LHCN-M2 (cell line): ENCODE data around the gene LAG3. TPM values are rescaled to one million over a fixed set of nuclear protein-coding genes. Genes with fewer than 3 reads are reported as not detected.

Experiments used
- DNase-seq: peaks from one replicate; pipeline ENCODE4 v3.0.0-alpha.2; 2012; ENCODE audit warnings: low read depth
- total RNA-seq: library from RNA; depleted of rRNA; stranded (reverse); fragments of >200 nt; gene quantifications from 2 replicates; pipeline ENCODE4 v1.2.3, GENCODE V29; 2014

LAG3 gene
- total RNA-seq, 1 experiment from 2014 or later, result 0.23 TPM

DNA sequence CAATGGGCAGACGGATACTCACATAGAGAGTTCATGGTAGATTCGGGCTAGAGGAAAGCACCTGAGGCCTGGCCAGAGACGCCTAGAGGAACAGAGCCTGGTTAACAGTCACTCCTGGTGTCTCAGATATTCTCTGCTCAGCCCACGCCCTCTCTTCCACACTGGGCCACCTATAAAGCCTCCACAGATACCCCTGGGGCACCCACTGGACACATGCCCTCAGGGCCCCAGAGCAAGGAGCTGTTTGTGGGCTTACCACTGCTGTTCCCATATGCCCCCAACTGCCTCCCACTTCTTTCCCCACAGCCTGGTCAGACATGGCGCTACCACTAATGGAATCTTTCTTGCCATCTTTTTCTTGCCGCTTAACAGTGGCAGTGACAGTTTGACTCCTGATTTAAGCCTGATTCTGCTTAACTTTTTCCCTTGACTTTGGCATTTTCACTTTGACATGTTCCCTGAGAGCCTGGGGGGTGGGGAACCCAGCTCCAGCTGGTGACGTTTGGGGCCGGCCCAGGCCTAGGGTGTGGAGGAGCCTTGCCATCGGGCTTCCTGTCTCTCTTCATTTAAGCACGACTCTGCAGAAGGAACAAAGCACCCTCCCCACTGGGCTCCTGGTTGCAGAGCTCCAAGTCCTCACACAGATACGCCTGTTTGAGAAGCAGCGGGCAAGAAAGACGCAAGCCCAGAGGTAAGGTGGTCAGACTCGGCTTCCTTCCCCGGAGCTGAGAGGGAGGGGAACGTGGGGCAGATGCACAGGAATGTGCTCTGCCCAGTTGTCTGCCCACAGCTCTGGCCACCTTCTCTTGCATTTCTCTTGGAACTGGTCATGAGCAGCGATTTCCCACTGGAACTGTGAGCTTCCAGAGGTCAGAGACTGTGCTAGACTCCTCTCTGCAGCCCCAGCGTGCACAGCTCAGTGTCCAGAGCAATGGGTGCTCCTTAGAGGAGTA is 16.9 kb downstream of the LAG3 start, which contains the start of gene CD4:
Gene CD4, plus strand, starts transcription at position 557 of the 953 bp plus-strand sequence. CDS start 10,611 bp downstream, outside the sequence.
- DNase-seq, result no peak

DNA sequence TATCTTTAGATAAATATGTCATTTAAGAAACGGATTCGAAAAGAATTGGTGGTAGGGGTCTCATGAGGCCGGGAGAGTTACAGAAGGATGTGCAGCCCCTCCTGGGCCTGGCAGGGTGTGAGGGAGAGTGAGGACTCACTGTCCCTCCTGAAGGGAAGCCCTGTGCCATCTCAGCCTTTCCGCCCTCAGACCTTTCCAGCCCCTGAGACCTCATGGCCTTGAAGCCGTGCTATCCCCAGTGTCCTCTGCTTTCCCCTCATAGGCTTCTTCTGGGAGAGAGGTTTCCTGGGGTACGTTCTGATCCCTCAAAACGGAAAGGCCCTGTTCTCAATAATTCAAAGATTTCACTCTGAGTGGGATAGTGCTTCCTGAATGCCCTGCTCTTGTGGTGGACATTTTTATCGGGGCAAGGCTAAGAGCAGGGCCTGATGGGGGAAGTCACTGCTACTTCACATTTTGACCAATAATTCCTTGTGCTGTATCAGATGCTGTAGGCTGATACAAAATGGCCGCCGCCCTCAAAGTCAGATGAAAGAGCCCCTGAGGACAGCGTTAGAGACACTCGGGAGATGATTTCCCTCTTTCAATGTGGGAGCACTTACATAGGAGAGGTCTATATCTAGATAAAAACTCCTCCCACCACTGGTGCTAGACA is 18.3 kb downstream of the LAG3 start:
- no peak for DNase-seq

DNA sequence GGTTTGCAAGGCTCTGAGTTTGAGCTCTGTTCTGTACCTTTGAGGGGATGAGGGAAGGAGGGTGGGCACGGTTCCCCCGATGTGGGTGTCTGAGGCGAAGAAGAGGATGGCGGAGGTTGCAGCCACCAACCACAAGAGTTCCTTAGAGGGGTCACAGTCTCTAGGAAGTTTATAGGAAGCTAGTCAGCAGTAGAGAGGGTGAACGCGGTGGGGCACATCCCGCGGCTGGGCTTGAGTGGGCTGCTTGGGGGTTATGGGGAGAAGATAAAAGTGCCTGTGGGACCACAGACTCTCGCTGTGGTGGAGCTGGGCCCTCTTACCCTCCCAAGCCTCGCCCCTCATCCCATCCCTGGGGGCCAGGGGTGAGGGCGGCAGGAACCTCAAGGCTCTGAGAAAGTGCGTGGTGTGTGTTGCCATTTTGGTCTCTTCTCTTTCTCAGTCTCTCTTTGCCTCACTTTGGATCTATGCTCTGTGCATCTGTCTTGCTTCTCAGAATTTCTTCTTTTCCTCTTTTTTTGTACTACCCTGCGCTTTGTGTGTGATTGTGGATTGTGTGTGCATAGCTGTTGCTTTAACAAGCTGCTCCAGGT is 19.7 kb downstream of the LAG3 start:
- no peak for DNase-seq

DNA sequence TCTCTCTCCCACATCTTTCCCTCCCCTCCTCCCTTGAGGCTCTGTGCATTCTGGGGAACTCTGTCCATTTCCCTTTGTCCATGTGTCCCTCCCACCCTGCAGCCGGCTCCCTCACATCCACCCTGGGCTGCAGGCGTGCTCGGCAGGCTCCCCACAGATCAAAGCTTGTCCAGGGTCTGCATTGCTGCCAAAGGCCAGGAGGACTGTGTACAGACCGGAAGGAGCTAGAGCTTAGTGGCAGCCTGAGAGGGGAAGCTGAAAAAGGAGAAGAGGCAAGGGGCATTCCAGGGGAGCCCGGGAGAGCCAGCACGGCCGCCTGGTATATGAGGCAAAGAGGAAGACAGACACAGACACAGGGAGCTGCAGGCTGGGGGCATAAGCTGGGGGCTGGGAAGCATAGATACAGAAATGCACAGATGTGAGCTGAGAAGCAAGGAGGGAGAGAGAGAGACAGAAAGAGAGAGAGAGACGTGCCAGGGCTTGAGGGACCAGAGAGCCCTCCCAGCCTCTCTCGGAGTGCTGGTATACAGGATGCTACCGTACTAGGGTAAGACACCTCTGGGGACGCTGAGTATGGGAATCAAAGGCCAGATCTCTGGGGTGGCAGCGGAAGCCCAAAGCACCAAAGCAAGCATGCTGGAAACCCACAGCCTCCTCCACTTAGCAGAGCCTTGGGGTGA is 20.3 kb downstream of the LAG3 start:
- no peak for DNase-seq

DNA sequence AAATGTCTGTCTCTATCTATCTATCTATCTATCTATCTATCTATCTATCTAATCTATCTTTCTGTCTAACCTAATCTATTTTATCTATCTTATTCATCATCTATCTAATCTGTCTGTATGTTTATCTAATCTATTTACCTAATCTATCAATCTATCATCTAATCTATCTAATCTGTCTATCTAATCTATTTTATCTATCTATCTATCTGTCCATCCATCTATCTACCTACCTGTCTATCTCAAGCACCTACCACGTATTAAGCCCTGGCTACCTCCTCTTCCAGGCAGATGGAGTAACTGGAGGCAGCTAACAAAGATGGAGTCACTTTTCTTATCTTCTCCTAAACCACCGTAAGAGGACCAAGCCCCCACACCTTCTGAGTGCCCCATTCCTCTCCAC is 22.8 kb downstream of the LAG3 start:
- DNase-seq, result no peak

DNA sequence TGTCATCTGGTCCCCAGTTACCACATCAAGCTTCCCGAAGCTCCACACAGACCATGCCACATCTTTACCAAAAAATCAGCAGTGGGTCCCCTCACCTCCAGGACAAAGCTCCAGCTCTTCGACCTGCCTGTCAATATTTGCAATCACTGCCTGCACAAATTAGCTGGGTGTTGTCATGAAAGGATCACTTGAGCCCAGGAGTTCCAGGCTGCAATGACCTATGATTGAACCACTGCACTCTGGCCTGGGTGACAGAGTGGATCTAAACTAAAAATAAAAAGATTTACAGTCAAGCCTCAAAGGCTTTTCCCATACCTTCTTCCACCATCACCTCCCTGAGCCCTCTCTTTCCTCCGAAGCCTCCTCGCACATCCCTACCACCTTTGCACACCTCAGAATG is 24.3 kb downstream of the LAG3 start:
- DNase-seq, result no peak

DNA sequence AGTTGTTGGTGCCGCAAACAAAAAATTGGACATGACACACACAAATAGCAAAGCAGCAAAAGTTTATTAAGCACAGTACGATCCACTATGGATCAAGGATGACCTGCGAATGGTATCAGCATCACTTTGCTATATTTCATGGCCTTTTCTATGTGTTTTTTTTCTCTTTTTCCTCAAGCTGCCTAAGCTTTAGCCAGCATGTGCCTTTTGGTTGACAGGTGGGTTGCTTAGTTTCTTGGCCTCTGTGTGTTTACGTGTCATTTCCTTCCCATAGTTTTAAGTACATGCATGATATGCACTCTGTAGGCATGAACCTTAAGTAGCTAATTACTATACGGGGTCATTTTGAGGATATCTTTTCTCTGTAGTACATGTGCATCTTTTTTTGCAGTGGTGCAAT is 26.8 kb downstream of the LAG3 start:
- DNase-seq, result no peak

DNA sequence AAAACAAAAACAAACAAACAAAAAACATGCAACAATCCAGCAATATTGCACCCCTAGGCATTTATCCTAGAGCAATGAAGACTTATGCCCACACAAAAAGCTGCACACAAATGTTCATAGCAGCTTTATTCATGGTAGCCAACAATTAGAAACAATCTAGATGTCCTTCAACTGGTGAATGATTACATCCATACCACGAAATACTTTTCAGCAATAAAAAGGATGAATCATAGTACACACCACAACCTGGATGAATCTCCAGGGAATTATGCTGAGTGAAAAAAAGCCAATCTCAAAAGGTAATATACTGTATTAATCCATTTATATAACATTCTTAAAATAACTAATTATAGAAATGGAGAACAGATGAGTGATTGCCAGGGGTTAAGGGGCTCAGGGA is 34.9 kb downstream of the LAG3 start:
- DNase-seq, result no peak

DNA sequence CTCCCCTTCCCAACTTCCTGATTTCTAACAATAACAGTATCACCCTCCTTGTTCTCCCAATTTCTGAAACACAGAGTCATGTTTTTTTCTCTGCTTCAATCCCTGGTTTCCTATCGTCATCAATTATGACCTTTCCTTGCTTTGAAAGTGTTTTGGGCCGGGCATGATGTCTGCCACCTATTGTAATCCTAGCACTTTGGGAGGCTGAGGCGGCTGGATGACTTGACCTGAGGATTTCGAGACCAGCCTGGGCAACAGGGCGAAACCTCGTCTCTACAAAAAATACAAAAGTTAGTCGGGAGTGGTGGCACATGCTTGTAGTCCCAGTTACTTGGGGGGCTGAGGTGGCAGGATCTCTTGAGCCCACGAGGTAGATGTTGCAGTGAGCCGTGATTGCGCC is 36.7 kb downstream of the LAG3 start:
- DNase-seq, result no peak

DNA sequence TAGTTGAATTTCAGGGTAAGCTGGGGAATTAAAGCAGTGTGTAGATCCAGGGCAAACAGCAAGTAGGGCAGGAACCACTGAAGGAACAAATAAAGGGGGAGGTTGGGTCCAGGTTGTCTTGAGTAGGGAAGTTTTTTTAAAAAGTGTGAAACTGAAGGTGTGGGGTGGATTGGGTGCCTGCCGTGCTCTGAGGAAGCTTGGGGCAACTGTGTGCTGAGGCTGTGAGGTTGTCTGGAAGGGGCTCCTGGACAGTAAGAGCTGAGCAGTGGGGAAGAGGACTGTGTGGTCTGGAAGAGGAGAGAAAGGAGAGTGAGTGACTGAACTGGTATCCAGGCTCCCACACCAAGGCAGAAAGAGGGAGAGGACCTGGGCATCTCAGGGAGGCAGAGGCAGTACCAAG is 38.4 kb downstream of the LAG3 start:
- no peak for DNase-seq

DNA sequence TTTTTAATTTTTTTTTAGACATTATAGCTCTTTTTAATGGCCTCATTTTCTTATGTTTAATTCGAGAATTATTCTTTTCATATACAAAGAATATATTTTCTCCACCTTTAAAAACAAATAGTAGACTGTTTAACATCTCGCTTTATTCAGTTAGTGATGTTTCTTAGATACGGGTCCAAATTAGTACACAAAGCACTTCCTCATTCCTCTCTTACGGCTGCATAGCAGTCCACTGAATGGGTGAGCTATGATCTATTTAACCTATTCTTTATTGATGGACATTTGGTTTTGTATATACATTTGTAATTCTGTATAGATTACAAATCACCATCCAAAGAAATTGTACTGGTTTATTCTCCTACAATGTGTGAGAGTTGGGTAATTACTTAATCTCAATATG is 41.0 kb downstream of the LAG3 start:
- no peak for DNase-seq

DNA sequence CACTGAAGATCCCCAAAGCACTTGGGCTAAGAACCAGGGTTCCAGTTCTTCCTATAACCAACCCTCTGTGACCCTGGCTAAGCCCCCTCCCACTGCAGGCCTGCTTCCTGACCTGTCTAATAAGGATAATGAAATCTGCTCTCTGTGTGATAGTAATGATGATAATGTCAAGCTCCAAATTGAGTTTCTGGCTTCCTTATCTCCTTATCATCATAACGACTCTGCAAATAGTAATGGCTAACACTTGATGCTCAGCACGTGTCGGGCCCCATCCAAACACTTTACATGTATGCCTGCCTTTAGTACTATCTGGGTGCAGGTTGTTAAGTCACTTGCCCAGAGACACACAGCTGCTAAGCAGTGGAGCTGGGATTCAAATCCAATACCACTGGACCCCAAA is 44.3 kb downstream of the LAG3 start:
- DNase-seq, result no peak

DNA sequence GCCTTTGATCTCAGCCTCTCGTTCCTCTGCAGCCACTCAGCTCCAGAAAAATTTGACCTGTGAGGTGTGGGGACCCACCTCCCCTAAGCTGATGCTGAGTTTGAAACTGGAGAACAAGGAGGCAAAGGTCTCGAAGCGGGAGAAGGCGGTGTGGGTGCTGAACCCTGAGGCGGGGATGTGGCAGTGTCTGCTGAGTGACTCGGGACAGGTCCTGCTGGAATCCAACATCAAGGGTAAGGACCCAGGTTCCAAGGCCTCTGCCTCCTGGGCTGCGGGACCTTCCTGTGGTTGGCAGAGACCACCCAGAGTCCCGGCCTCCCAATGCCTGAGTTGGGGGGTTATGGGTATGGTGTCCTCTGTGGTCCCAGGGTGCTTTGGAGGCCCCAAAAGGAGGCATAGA is 44.8 kb downstream of the LAG3 start:
- DNase-seq, result no peak

DNA sequence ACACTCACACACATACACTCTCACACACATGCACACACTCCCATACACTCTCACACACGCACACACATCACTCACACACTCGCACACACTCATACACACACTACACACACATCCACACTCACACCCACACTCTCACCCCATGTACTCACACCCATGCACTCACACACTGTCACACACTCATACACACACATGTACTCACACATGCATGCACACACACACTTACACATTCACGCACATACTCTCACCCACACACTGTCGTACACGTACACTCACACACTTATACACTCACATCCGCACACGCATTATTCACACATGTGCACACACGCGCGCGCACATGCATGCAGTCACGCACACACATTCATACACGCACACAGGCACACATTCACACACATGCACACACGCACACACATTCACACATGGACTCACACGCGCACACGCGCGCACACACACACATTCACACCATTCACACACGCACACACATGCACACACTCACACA is 45.4 kb downstream of the LAG3 start:
- no peak for DNase-seq

DNA sequence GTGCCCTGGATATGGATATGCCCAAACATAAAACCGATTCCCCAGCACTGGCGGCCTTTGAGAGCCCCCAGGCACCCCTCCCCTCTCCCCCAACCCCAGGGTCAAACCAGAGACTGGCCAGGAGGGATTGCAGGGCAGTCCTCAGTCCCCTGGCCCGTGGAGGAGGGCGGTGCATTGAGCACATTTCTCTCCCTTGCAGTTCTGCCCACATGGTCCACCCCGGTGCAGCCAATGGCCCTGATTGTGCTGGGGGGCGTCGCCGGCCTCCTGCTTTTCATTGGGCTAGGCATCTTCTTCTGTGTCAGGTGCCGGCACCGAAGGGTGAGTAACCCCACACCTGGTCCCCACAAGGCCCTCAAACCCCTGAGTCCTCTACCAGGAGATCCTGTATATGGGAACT is 45.9 kb downstream of the LAG3 start:
- DNase-seq, result no peak

DNA sequence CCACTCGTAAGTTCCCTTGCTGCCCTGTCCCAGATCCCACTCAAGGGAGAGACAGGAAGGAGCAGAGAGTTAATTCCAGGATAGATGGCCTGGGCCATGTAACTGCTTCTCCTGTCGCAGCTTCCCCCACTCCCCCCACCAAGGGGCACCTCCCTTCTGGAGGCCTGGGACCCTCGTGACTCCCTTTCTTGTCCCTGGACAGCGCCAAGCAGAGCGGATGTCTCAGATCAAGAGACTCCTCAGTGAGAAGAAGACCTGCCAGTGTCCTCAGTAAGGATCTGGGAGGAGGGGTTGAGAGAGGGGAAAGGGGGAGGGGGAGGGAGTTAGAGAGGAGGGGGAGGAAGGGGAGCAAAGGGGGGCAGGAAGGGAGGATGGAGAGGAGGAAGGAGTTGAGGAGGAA is 46.3 kb downstream of the LAG3 start:
- DNase-seq, result no peak

DNA sequence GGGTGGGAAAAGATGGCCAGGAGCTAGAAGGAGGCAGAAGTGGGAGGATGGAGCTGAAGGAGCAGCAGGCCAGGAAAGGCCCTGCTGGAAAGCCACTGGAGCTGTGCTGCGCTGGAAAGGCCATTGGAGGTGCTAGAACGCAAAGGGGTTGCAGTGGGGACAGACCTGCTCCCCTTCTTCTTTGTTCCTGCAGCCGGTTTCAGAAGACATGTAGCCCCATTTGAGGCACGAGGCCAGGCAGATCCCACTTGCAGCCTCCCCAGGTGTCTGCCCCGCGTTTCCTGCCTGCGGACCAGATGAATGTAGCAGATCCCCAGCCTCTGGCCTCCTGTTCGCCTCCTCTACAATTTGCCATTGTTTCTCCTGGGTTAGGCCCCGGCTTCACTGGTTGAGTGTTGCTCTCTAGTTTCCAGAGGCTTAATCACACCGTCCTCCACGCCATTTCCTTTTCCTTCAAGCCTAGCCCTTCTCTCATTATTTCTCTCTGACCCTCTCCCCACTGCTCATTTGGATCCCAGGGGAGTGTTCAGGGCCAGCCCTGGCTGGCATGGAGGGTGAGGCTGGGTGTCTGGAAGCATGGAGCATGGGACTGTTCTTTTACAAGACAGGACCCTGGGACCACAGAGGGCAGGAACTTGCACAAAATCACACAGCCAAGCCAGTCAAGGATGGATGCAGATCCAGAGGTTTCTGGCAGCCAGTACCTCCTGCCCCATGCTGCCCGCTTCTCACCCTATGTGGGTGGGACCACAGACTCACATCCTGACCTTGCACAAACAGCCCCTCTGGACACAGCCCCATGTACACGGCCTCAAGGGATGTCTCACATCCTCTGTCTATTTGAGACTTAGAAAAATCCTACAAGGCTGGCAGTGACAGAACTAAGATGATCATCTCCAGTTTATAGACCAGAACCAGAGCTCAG is 47.0 kb downstream of the LAG3 start:
- no peak for DNase-seq

DNA sequence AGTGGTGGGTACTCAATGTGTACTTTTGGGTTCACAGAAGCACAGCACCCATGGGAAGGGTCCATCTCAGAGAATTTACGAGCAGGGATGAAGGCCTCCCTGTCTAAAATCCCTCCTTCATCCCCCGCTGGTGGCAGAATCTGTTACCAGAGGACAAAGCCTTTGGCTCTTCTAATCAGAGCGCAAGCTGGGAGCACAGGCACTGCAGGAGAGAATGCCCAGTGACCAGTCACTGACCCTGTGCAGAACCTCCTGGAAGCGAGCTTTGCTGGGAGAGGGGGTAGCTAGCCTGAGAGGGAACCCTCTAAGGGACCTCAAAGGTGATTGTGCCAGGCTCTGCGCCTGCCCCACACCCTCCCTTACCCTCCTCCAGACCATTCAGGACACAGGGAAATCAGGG is 47.8 kb downstream of the LAG3 start:
- DNase-seq, result no peak

DNA sequence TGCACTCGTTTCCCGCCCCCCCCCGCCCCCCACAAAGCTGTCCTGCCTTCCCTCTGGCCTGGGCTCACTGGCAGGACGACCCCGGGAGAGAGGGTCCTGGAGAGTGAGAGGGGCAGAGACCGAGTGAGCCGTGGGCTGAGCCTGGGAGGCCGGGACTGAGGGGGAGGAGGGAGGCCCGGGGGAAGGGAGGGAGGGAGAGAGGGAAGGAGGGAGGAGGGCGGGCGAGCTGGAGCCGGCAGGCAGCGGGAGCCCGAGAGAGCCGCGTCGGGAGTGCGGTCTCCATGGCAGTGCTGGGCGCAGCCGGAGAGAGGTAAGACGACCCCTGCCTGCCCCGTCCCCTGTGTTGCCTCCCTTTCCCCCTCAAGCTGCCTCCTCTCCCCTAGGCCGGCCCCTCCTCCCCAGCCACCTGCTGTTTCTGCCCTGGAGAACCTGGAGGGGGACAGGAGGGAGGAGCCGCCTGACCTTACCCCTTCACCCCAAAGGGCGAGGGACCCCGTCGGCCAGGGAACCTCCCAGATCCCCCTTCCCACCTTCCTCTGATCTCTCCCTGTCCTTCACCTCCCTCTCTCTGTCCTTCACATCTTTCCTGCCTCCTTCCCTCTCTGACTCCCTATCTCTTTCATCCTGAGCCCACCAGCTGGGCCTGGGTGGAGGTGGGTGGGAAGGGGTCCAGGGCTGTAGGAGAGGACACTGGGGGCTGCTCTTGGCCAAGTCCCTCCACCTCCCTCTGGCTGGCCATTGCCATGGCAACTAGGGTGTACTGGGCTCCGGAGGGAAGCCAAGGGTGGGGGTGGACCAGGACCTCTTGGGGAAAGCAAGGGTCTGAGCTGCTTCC is 49.5 kb downstream of the LAG3 start, which contains the start of gene GPR162:
Gene GPR162, plus strand, starts transcription at position 231 of the 835 bp plus-strand sequence. CDS start 2,078 bp downstream, outside the sequence.
- peak; percentile 21 for DNase-seq
